ENCODE results near the gene MKNK1. TPM values are rescaled to one million over a fixed set of nuclear protein-coding genes. Genes with fewer than 3 reads are reported as not detected.

MKNK1 gene
- total RNA-seq, 1 experiment from 2014 or later = 18.6 TPM

DNA sequence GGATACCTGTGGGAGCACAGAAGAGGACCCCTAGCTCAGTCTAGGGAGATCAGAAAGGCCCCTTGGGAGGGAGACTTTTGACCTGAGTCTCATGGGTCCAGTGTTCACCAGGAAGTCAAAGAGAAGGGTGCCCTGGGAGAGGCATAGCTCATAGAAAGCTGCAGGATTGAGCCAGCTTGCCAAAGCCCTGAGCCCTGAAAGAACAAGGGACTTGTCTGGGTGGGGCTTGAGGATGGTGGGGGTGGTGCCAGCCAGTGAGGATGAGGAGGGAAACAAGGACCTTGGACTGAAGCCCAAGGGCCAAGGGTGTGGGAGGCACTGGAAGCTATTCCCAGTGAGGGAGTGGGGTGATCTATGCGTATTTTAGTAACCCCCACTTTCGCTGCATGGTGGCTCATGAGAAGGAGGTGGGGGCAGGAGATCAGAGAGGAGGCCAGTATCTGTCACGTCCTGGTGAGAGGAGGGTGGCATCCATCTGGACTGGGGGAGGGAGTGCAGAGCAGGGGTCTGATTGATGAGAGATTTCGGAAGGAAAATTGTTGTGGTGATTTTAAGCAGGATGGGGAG lies 86.1 kb downstream of the MKNK1 start:
- CTCF ChIA-PET = interaction anchor here (1.1 to 4.6 kb wide), 8 partner anchors 9 to 86 kb away, joined by 3 to 58 read pairs (median 5); partner anchors contain the start of genes DMBX1 and MKNK1
- Mint-ChIP-seq H3K27ac (no peak overlapping the region), H3K4me3 (no peak overlapping the region), H3K27me3 (ENCODE audit: low read depth) (peaks cover 53% of the 10 kb centered on the region), H3K36me3 (no peaks in the 10 kb centered on the region), H3K4me1 (peaks cover 69% of the 10 kb centered on the region), H3K9me3 (no peaks in the 10 kb centered on the region)
- ATAC-seq (no peak), DNase-seq (ENCODE audit: low spot score) (no peak)
- no peak for TF ChIP-seq NR1H2 (CRISPR knock-in tag; IDR thresholded peaks at IDR 0.05)
- TF ChIP-seq GRHL2 (CRISPR knock-in tag; IDR thresholded peaks at IDR 0.05; ENCODE audit: insufficient replicate concordance, severe bottlenecking) = no peak
- no peak for TF ChIP-seq RELA (CRISPR knock-in tag; IDR thresholded peaks at IDR 0.05; ENCODE audit: borderline replicate concordance)
- TF ChIP-seq GTF2I (CRISPR knock-in tag; conservative IDR thresholded peaks at IDR 0.05) = no peak
- TF ChIP-seq CBFB (CRISPR knock-in tag; IDR thresholded peaks at IDR 0.05; ENCODE audit: low read depth) = no peak
- TF ChIP-seq ETV6 (CRISPR knock-in tag; IDR thresholded peaks at IDR 0.05) = no peak
- TF ChIP-seq NFYB (CRISPR knock-in tag; conservative IDR thresholded peaks at IDR 0.05; ENCODE audit: low read depth) = no peak
- no peak for TF ChIP-seq PRRX2 (CRISPR knock-in tag; IDR thresholded peaks at IDR 0.05)
- TF ChIP-seq, protein P1, sequence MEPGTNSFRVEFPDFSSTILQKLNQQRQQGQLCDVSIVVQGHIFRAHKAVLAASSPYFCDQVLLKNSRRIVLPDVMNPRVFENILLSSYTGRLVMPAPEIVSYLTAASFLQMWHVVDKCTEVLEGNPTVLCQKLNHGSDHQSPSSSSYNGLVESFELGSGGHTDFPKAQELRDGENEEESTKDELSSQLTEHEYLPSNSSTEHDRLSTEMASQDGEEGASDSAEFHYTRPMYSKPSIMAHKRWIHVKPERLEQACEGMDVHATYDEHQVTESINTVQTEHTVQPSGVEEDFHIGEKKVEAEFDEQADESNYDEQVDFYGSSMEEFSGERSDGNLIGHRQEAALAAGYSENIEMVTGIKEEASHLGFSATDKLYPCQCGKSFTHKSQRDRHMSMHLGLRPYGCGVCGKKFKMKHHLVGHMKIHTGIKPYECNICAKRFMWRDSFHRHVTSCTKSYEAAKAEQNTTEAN (CRISPR knock-in tag; IDR thresholded peaks at IDR 0.05) = no peak
- TF ChIP-seq TCF7 (CRISPR knock-in tag; IDR thresholded peaks at IDR 0.05; ENCODE audit: low read depth) = no peak
- TF ChIP-seq, protein P2, sequence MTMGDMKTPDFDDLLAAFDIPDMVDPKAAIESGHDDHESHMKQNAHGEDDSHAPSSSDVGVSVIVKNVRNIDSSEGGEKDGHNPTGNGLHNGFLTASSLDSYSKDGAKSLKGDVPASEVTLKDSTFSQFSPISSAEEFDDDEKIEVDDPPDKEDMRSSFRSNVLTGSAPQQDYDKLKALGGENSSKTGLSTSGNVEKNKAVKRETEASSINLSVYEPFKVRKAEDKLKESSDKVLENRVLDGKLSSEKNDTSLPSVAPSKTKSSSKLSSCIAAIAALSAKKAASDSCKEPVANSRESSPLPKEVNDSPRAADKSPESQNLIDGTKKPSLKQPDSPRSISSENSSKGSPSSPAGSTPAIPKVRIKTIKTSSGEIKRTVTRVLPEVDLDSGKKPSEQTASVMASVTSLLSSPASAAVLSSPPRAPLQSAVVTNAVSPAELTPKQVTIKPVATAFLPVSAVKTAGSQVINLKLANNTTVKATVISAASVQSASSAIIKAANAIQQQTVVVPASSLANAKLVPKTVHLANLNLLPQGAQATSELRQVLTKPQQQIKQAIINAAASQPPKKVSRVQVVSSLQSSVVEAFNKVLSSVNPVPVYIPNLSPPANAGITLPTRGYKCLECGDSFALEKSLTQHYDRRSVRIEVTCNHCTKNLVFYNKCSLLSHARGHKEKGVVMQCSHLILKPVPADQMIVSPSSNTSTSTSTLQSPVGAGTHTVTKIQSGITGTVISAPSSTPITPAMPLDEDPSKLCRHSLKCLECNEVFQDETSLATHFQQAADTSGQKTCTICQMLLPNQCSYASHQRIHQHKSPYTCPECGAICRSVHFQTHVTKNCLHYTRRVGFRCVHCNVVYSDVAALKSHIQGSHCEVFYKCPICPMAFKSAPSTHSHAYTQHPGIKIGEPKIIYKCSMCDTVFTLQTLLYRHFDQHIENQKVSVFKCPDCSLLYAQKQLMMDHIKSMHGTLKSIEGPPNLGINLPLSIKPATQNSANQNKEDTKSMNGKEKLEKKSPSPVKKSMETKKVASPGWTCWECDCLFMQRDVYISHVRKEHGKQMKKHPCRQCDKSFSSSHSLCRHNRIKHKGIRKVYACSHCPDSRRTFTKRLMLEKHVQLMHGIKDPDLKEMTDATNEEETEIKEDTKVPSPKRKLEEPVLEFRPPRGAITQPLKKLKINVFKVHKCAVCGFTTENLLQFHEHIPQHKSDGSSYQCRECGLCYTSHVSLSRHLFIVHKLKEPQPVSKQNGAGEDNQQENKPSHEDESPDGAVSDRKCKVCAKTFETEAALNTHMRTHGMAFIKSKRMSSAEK (CRISPR knock-in tag; IDR thresholded peaks at IDR 0.05; ENCODE audit: borderline replicate concordance) = no peak
- TF ChIP-seq ZNF423 (CRISPR knock-in tag; IDR thresholded peaks at IDR 0.05) = no peak
- no peak for TF ChIP-seq SMAD3 (CRISPR knock-in tag; IDR thresholded peaks at IDR 0.05; ENCODE audit: borderline replicate concordance)
- TF ChIP-seq ZNF317 (CRISPR knock-in tag; IDR thresholded peaks at IDR 0.05; ENCODE audit: borderline replicate concordance, low read depth) = no peak
- TF ChIP-seq, protein P3, sequence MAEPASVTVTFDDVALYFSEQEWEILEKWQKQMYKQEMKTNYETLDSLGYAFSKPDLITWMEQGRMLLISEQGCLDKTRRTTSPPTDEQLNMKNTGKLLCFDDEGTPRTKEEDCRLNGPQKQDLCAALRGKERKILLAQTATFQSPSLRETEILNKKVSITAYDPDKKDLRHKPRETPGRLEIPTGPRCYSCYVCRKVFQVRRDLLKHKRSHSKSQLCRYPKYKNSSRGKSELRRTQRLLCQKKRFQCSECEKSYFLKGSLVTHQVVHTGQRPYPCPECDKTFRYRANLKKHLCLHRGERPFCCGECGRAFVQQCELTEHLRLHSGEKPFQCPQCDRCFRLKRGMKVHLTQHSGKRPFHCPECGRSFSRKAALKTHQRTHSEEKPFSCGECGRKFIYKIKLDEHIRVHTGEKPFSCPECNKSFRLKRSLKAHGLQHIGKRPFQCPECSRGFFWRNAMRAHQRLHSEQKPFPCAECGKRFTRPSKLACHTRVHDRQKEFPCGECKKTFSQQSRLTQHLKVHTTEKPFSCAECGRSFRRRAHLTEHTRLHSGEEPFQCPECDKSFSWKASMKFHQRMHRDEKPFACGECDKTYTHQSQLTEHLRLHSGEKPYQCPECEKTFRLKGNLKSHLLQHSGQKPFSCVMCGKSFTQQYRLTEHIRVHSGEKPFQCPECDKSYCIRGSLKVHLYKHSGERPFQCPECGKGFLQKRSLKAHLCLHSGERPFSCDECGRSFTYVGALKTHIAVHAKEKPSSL (CRISPR knock-in tag; conservative IDR thresholded peaks at IDR 0.05) = no peak
- POLR2A ChIA-PET = interaction anchor here (0.7 kb wide), 1 partner anchor 1326 kb away, joined by 3 read pairs; no protein-coding TSS in a partner anchor

DNA sequence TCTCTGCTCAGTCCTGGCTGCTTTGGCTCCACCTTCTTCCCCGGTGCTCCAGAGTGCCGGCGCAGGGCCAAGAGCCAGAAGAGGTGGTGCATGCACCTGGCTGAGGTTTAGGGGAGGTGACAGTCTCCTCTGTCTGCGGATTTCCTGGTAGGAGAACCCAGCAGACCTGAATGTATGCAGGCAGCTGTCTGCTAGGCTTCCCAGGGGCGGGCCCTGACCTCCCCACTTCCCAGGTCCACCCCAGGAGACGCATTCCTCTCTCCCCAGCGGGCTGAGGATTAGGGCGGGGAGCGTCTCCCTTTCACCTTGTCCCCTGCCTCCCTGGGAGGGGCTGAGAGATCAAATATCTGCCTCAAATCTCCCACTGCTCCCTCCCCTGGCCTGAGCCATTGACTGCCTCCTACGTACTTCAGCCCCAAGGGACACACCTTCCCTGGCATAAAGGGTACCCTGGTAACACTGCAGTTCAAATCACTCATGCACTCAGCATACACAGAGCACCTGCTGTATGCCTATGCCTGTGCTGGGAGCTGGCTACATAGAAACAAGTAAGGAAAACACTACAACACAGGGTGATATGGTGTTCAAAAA lies 87.0 kb downstream of the MKNK1 start:
- Mint-ChIP-seq H3K27ac (peak overlapping the region; percentile 79; the same call in 1 of the 2 replicates), H3K9me3 (no peaks in the 10 kb centered on the region), H3K4me3 (peak overlapping the region; percentile 49), H3K27me3 (ENCODE audit: low read depth) (peaks cover 52% of the 10 kb centered on the region), H3K4me1 (peaks cover 69% of the 10 kb centered on the region), H3K36me3 (no peaks in the 10 kb centered on the region)
- ChIA-PET POLR2A (no interaction called here), CTCF (interaction anchor here (0.8 to 4.6 kb wide), 12 partner anchors 10 to 87 kb away, joined by 3 to 58 read pairs (median 4); partner anchors contain the start of genes DMBX1 and MKNK1)
- ATAC-seq (peak; percentile 83), DNase-seq (ENCODE audit: low spot score) (peak; percentile 76)
- TF ChIP-seq ZBTB21 (CRISPR knock-in tag; IDR thresholded peaks at IDR 0.05; ENCODE audit: borderline replicate concordance) (no peak), ESRRA (CRISPR knock-in tag; IDR thresholded peaks at IDR 0.05; ENCODE audit: borderline replicate concordance) (no peak), ZNF423 (CRISPR knock-in tag; IDR thresholded peaks at IDR 0.05) (peak; percentile 96), SMAD3 (CRISPR knock-in tag; IDR thresholded peaks at IDR 0.05; ENCODE audit: borderline replicate concordance) (no peak), CREM (CRISPR knock-in tag; IDR thresholded peaks at IDR 0.05) (no peak), IRF2 (CRISPR knock-in tag; IDR thresholded peaks at IDR 0.05; ENCODE audit: borderline replicate concordance, low read depth) (no peak), NFYB (CRISPR knock-in tag; conservative IDR thresholded peaks at IDR 0.05; ENCODE audit: low read depth) (no peak), ATF1 (CRISPR knock-in tag; IDR thresholded peaks at IDR 0.05) (no peak), SOX15 (CRISPR knock-in tag; IDR thresholded peaks at IDR 0.05) (no peak)
- TF ChIP-seq, protein P4, sequence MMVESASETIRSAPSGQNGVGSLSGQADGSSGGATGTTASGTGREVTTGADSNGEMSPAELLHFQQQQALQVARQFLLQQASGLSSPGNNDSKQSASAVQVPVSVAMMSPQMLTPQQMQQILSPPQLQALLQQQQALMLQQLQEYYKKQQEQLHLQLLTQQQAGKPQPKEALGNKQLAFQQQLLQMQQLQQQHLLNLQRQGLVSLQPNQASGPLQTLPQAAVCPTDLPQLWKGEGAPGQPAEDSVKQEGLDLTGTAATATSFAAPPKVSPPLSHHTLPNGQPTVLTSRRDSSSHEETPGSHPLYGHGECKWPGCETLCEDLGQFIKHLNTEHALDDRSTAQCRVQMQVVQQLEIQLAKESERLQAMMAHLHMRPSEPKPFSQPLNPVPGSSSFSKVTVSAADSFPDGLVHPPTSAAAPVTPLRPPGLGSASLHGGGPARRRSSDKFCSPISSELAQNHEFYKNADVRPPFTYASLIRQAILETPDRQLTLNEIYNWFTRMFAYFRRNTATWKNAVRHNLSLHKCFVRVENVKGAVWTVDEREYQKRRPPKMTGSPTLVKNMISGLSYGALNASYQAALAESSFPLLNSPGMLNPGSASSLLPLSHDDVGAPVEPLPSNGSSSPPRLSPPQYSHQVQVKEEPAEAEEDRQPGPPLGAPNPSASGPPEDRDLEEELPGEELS (CRISPR knock-in tag; IDR thresholded peaks at IDR 0.05) = peak; percentile 43; the same call in 1 of the 2 replicates
- TF ChIP-seq, protein P5, sequence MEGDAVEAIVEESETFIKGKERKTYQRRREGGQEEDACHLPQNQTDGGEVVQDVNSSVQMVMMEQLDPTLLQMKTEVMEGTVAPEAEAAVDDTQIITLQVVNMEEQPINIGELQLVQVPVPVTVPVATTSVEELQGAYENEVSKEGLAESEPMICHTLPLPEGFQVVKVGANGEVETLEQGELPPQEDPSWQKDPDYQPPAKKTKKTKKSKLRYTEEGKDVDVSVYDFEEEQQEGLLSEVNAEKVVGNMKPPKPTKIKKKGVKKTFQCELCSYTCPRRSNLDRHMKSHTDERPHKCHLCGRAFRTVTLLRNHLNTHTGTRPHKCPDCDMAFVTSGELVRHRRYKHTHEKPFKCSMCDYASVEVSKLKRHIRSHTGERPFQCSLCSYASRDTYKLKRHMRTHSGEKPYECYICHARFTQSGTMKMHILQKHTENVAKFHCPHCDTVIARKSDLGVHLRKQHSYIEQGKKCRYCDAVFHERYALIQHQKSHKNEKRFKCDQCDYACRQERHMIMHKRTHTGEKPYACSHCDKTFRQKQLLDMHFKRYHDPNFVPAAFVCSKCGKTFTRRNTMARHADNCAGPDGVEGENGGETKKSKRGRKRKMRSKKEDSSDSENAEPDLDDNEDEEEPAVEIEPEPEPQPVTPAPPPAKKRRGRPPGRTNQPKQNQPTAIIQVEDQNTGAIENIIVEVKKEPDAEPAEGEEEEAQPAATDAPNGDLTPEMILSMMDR (IDR thresholded peaks at IDR 0.05) = no peak
